ENCODE results near the gene ATP6V0D1. TPM values are rescaled to one million over a fixed set of nuclear protein-coding genes. Genes with fewer than 3 reads are reported as not detected.

The ATP6V0D1 gene
- total RNA-seq, 6 experiments from 2014 or later, result 102 to 130 (median 118) TPM

- no peaks in the 10 kb centered on the region; the same call in 1 of the 2 replicates for H3K4me1 Mint-ChIP-seq (ENCODE audit: low read depth)
- no peaks in the 10 kb centered on the region for H3K36me3 Mint-ChIP-seq (ENCODE audit: low read depth)
- H3K27me3 Mint-ChIP-seq (ENCODE audit: insufficient read depth), result peaks cover 36% of the 10 kb centered on the region
- peak; percentile 86 for TF ChIP-seq CTCF (IDR thresholded peaks at IDR 0.05)
- peak; percentile 39 for DNase-seq
- H3K27ac Mint-ChIP-seq, result no peak overlapping the region; the same call in 1 of the 2 replicates
- H3K9me3 Mint-ChIP-seq, result no peaks in the 10 kb centered on the region
- no peak overlapping the region for H3K4me3 Mint-ChIP-seq
Measured at GRCh38 chr16:67428146-67428731, 52.7 kb downstream of the ATP6V0D1 start.

DNA sequence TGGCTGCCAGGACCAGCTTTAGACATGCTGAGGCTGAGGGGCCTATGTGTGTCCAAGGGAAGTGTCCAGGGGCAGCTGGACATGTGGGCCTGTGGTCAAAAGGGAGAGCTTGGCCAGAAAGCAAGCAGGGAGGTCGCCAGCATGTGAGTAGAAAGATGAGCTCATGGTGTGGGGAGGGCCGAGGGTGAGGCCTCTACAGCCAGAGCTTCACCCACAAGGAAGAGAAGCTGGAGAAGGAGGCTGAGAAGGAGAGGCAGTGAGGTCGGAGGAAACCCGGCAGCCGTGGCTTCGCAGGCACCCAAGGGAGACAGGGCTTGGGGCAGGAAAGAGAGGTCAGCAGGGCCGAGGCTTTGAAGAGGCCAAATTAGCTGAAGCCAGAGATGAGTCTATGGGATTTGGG, 54.0 kb downstream of the ATP6V0D1 start:
- H3K4me3 Mint-ChIP-seq, result no peak overlapping the region
- no peaks in the 10 kb centered on the region for H3K36me3 Mint-ChIP-seq (ENCODE audit: low read depth)
- DNase-seq, result no peak
- peaks cover 38% of the 10 kb centered on the region for H3K27me3 Mint-ChIP-seq (ENCODE audit: insufficient read depth)
- H3K27ac Mint-ChIP-seq, result no peak overlapping the region
- no peak for TF ChIP-seq CTCF (IDR thresholded peaks at IDR 0.05)
- no peaks in the 10 kb centered on the region; the same call in 1 of the 2 replicates for H3K4me1 Mint-ChIP-seq (ENCODE audit: low read depth)
- H3K9me3 Mint-ChIP-seq, result no peaks in the 10 kb centered on the region

DNA sequence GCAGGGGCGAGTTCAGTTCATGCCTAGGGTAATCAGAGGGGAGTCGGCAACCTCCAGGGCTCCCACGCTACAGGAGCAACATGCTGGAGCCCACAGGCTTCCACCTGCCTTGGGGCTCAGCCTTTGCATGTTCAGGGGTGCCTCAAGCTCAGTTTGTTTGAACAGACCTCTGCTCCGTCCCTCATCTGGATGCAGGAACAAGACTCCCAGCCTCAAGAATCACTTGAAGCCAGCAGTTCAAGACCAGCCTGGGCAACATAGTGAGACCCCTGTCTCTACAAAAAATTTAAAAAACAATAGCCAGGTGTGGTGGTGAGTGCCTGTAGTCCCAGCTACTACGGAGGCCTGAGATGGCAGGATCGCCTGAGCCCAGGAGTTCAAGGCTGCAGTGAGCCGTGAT, 54.9 kb downstream of the ATP6V0D1 start:
- Mint-ChIP-seq H3K36me3 (ENCODE audit: low read depth) (no peaks in the 10 kb centered on the region), H3K9me3 (no peaks in the 10 kb centered on the region), H3K4me1 (ENCODE audit: low read depth) (no peaks in the 10 kb centered on the region; the same call in 1 of the 2 replicates), H3K27me3 (ENCODE audit: insufficient read depth) (peaks cover 37% of the 10 kb centered on the region), H3K4me3 (no peak overlapping the region), H3K27ac (no peak overlapping the region)
- TF ChIP-seq CTCF (IDR thresholded peaks at IDR 0.05), result no peak
- DNase-seq, result no peak

DNA sequence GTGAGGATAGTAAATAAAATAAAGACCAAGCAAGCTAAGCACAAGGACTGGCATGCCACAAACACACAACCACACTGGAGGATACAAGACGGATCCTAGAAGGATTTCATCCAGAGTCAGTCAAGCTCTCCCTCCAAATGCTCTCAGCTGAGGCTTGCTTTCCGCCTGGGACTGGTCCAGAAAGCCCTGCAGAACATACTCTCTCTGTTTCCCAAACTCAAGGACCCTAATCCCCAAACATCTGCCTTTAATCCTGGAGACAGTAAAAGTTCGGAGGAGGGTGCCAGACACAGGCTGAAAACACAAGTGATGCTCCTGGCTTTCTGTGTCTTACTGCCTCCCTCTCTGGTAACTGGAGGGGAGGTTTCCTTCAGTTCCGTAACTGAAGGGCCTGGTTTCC, 55.4 kb downstream of the ATP6V0D1 start:
- DNase-seq, result no peak
- H3K4me1 Mint-ChIP-seq (ENCODE audit: low read depth), result no peaks in the 10 kb centered on the region; the same call in 1 of the 2 replicates
- no peak overlapping the region for H3K4me3 Mint-ChIP-seq
- no peaks in the 10 kb centered on the region for H3K9me3 Mint-ChIP-seq
- no peak for TF ChIP-seq CTCF (IDR thresholded peaks at IDR 0.05)
- H3K27me3 Mint-ChIP-seq (ENCODE audit: insufficient read depth), result peaks cover 38% of the 10 kb centered on the region
- no peaks in the 10 kb centered on the region for H3K36me3 Mint-ChIP-seq (ENCODE audit: low read depth)
- H3K27ac Mint-ChIP-seq, result no peak overlapping the region

- Mint-ChIP-seq H3K27me3 (ENCODE audit: insufficient read depth) (peaks cover 34% of the 10 kb centered on the region), H3K4me1 (ENCODE audit: low read depth) (no peaks in the 10 kb centered on the region; the same call in 1 of the 2 replicates), H3K4me3 (no peak overlapping the region), H3K36me3 (ENCODE audit: low read depth) (no peaks in the 10 kb centered on the region), H3K9me3 (no peaks in the 10 kb centered on the region), H3K27ac (no peak overlapping the region)
- DNase-seq, result no peak
- TF ChIP-seq CTCF (IDR thresholded peaks at IDR 0.05), result 0 out of 2 replicates have a peak, but pooled peaks have one; percentile 13
Measured at GRCh38 chr16:67425061-67425460, 55.9 kb downstream of the ATP6V0D1 start.
